Cardiac fibroblast (primary cell): ENCODE results near the gene FRMD4A.

ENCODE experiments used
- DNase-seq, 2 donors: peaks; one replicate each; pipeline versions ENCODE4 v3.0.0 to v3.0.0-alpha.2; 2010; ENCODE audit warnings: low read depth in 2 of 2
- H3K4me3 ChIP-seq, 2 donors: replicated peaks in 1 of 2; 1 replicate in 1 of 2; 2 replicates in 1 of 2; pipeline ENCODE4 v1.5.1; 2011; ENCODE audit warnings: low read depth in 2 of 2, low read length in 2 of 2, mild to moderate bottlenecking in 2 of 2, moderate library complexity in 1 of 2
- CTCF ChIP-seq: IDR thresholded peaks from one replicate; pipeline ENCODE4 v1.5.1; 2011; ENCODE audit warnings: low read depth, mild to moderate bottlenecking, low read length, inconsistent platforms

The FRMD4A gene

GRCh38 chr10:14261336-14261735, 69.4 kb downstream of the FRMD4A start:
- H3K4me3 ChIP-seq = no peak overlapping the region
- no peak for DNase-seq
- no peak for TF ChIP-seq CTCF

- DNase-seq = peak in 1 of 2 donors; percentile 56
- TF ChIP-seq CTCF = no peak
- no peak overlapping the region for H3K4me3 ChIP-seq
Measured at GRCh38 chr10:14259696-14260566, 70.8 kb downstream of the FRMD4A start.

- peak in 1 of 2 donors; percentile 41 for DNase-seq
Measured at GRCh38 chr10:14254368-14254767, 76.4 kb downstream of the FRMD4A start.

GRCh38 chr10:14253711-14254110, 77.0 kb downstream of the FRMD4A start:
- TF ChIP-seq CTCF = no peak
- no peak overlapping the region for H3K4me3 ChIP-seq
- DNase-seq = no peak

More at GRCh38 chr10:14254368-14254767, 76.4 kb downstream of the FRMD4A start:
- TF ChIP-seq CTCF = no peak
- H3K4me3 ChIP-seq = no peak overlapping the region

- no peak for TF ChIP-seq CTCF
Measured at GRCh38 chr10:14253079-14253478, 77.6 kb downstream of the FRMD4A start.

GRCh38 chr10:14250496-14251076, 80.1 kb downstream of the FRMD4A start:
- DNase-seq = no peak
- no peak for TF ChIP-seq CTCF

More at GRCh38 chr10:14253079-14253478, 77.6 kb downstream of the FRMD4A start:
- peak in 1 of 2 donors; percentile 62 for DNase-seq
- H3K4me3 ChIP-seq = no peak overlapping the region

More at GRCh38 chr10:14250496-14251076, 80.1 kb downstream of the FRMD4A start:
- no peak overlapping the region for H3K4me3 ChIP-seq
